CD4-positive, alpha-beta T cell (primary cell): ENCODE measurements around the gene SH2D7. TPM values are rescaled to one million over a fixed set of nuclear protein-coding genes. Genes with fewer than 3 reads are reported as not detected.

Experiments used
- ATAC-seq: fragments of 200-7000 bp; cut with Tn5 transposase; one replicate; pipeline ENCODE4 v1.10.0; 2022; ENCODE audit warnings: mild to moderate bottlenecking; ENCODE audit not compliant: poor library complexity
- CTCF ChIA-PET: fragments of 350-600 bp; sonication (Branson Sonifier 250); formaldehyde crosslinking; loops from one replicate; lab custom pipeline; 2021; ENCODE audit warnings: antibody characterized with exemption, inconsistent platforms; lab: Charles Lee
- POLR2A ChIA-PET: fragments of 350-600 bp; sonication (Branson Sonifier 250); formaldehyde crosslinking; loops from one replicate; lab custom pipeline; 2021; ENCODE audit warnings: antibody characterized with exemption, inconsistent platforms; lab: Charles Lee
- DNase-seq, 14 experiments: peaks; one replicate each; pipeline ENCODE4 v3.0.0-alpha.2; 2013 to 2020; ENCODE audit warnings: mixed read lengths in 2 of 14
- H3K27ac ChIP-seq, 2 donors: one replicate each; pipeline versions ENCODE4 v1.5.1 to v1.7.0; 2013; ENCODE audit warnings: low read length in 2 of 2, low read depth in 1 of 2, mild to moderate bottlenecking in 1 of 2
- H3K27me3 ChIP-seq, 2 experiments: 1 replicate in 1 of 2; 2 replicates in 1 of 2; pipeline versions ENCODE4 v1.6.1 to v1.7.0; 2013; ENCODE audit warnings: low read length in 2 of 2, control low read depth in 1 of 2, mild to moderate bottlenecking in 1 of 2, moderate library complexity in 1 of 2; ENCODE audit not compliant: insufficient read depth in 2 of 2, control insufficient read depth in 1 of 2
- H3K36me3 ChIP-seq: one replicate; pipeline ENCODE4 v1.6.1; 2013; ENCODE audit warnings: low read length, control low read depth; ENCODE audit not compliant: insufficient read depth
- H3K4me1 ChIP-seq: one replicate; pipeline ENCODE4 v1.6.1; 2013; ENCODE audit warnings: low read length, control low read depth; ENCODE audit not compliant: insufficient read depth
- H3K4me3 ChIP-seq: one replicate; pipeline ENCODE4 v1.5.1; 2013; ENCODE audit warnings: mild to moderate bottlenecking, low read length, moderate library complexity
- H3K9me3 ChIP-seq, 2 experiments: 1 replicate in 1 of 2; 2 replicates in 1 of 2; pipeline versions ENCODE4 v1.6.1 to v1.7.0; 2013; ENCODE audit warnings: low read length in 2 of 2, mild to moderate bottlenecking in 2 of 2, control low read depth in 1 of 2, moderate library complexity in 1 of 2; ENCODE audit not compliant: control insufficient read depth in 1 of 2, insufficient read depth in 1 of 2
- H3K27ac Mint-ChIP-seq: one replicate; pipeline ENCODE4 v1.8.0; 2020; ENCODE audit warnings: mixed read lengths
- H3K27me3 Mint-ChIP-seq: one replicate; pipeline ENCODE4 v1.8.0; 2021; ENCODE audit warnings: mixed read lengths
- H3K36me3 Mint-ChIP-seq: one replicate; pipeline ENCODE4 v1.8.0; 2021; ENCODE audit warnings: low read depth, mixed read lengths
- H3K4me1 Mint-ChIP-seq: one replicate; pipeline ENCODE4 v1.8.0; 2021; ENCODE audit warnings: low read depth, mixed read lengths
- H3K4me3 Mint-ChIP-seq: one replicate; pipeline ENCODE4 v1.8.0; 2020; ENCODE audit warnings: mild to moderate bottlenecking, mixed read lengths
- H3K9me3 Mint-ChIP-seq: one replicate; pipeline ENCODE4 v1.8.0; 2020; ENCODE audit warnings: mixed read lengths
- CTCF ChIP-seq: fragments of 200-600 bp; IDR thresholded peaks from one replicate; pipeline ENCODE4 v1.8.0; 2022; ENCODE audit warnings: antibody characterized with exemption, mild to moderate bottlenecking
- intact Hi-C, 2 experiments: fragments of 100-400 bp; cut with DNase I in 1 of 2; cut with micrococcal nuclease in 1 of 2; formaldehyde crosslinking; loops; one replicate each; pipeline versions ENCODE4 v1.15.1 to v1.9.0; 2023 to 2025; cut with DNase I, micrococcal nuclease
- total RNA-seq, 174 experiments: library from RNA in 2 of 174; stranded (reverse) in 2 of 174; gene quantifications; one replicate each; pipeline ENCODE4 v1.2.3 and lab custom pipeline; 2021 to 2026

The SH2D7 gene
- total RNA-seq, 2 experiments from 2014 or later: not detected

GRCh38 chr15:78131295-78132061, 39.1 kb downstream of the SH2D7 start, which contains the start of gene CIB2:
Gene CIB2 (minus strand): TSS chr15:78131445. CDS start chr15:78131215, 230 bp downstream.
- CTCF ChIA-PET: interaction anchor here (0.6 to 2.1 kb wide), 15 partner anchors 14 to 221 kb away, joined by 3 to 9 read pairs (median 3); partner anchors contain the start of gene IDH3A

GRCh38 chr15:78133801-78134200, 41.4 kb downstream of the SH2D7 start:
- ATAC-seq (no peak), DNase-seq (no peak)
- H3K4me1 ChIP-seq: peaks cover 18% of the 10 kb centered on the region
- peak overlapping the region; percentile 6 for H3K4me3 Mint-ChIP-seq
- peaks cover 27% of the 10 kb centered on the region for H3K4me1 Mint-ChIP-seq
- H3K9me3 Mint-ChIP-seq: no peaks in the 10 kb centered on the region
- no peak overlapping the region for H3K27ac Mint-ChIP-seq
- H3K36me3 ChIP-seq: no peaks in the 10 kb centered on the region
- H3K27ac ChIP-seq: no peak overlapping the region
- POLR2A ChIA-PET: interaction anchor here (2.0 kb wide), 1 partner anchor 15 kb away, joined by 4 read pairs; the partner anchor contains the start of gene IDH3A
- no peaks in the 10 kb centered on the region for H3K27me3 Mint-ChIP-seq
- H3K27me3 ChIP-seq: no peaks in the 10 kb centered on the region
- CTCF ChIA-PET: interaction anchor here (0.7 kb wide), 2 partner anchors 22 to 39 kb away, joined by 3 to 4 read pairs; no protein-coding TSS in a partner anchor
- no peak overlapping the region for H3K4me3 ChIP-seq
- H3K36me3 Mint-ChIP-seq: no peaks in the 10 kb centered on the region
- no peak for TF ChIP-seq CTCF
- H3K9me3 ChIP-seq: no peaks in the 10 kb centered on the region
- intact Hi-C loops: loop anchor here in 1 of 2 experiments (5.0 kb wide), 1 partner anchor 108 kb away; no protein-coding TSS in a partner anchor

More at GRCh38 chr15:78131295-78132061, 39.1 kb downstream of the SH2D7 start, which contains the start of gene CIB2:
- Mint-ChIP-seq H3K4me1 (peaks cover 27% of the 10 kb centered on the region), H3K27me3 (no peaks in the 10 kb centered on the region), H3K9me3 (no peaks in the 10 kb centered on the region), H3K36me3 (no peaks in the 10 kb centered on the region), H3K27ac (peak within 1 kb of the TSS; percentile 73), H3K4me3 (peak within 1 kb of the TSS; percentile 89)
- Histone ChIP-seq H3K27ac (peak within 1 kb of the TSS; percentile 39 to 86), H3K4me3 (peak within 1 kb of the TSS; percentile 91), H3K9me3 (no peaks in the 10 kb centered on the region), H3K27me3 (no peaks in the 10 kb centered on the region), H3K36me3 (no peaks in the 10 kb centered on the region), H3K4me1 (peaks cover 18% of the 10 kb centered on the region)
- intact Hi-C loops: loop anchor here (1.0 to 5.0 kb wide), 5 partner anchors 17 to 111 kb away; partner anchors contain the start of gene IDH3A (in 1 of the 2)
- TF ChIP-seq CTCF: peak; percentile 66
- ATAC-seq: peak; percentile 89
- POLR2A ChIA-PET: interaction anchor here (0.8 to 2.7 kb wide), 6 partner anchors 18 to 306 kb away, joined by 4 to 27 read pairs (median 5); partner anchors contain the start of genes DNAJA4, IDH3A and IREB2
- peak; percentile 46 to 89 (median 72) for DNase-seq

GRCh38 chr15:78139578-78139977, 47.2 kb downstream of the SH2D7 start:
- Histone ChIP-seq H3K27me3 (no peaks in the 10 kb centered on the region), H3K9me3 (no peaks in the 10 kb centered on the region), H3K4me3 (no peak overlapping the region), H3K4me1 (no peaks in the 10 kb centered on the region), H3K27ac (no peak overlapping the region), H3K36me3 (no peaks in the 10 kb centered on the region)
- ChIA-PET POLR2A (no interaction called here), CTCF (interaction anchor here (0.8 to 1.2 kb wide), 2 partner anchors 11 to 56 kb away, joined by 3 read pairs; no protein-coding TSS in a partner anchor)
- Mint-ChIP-seq H3K27ac (no peak overlapping the region), H3K4me3 (no peak overlapping the region), H3K36me3 (no peaks in the 10 kb centered on the region), H3K4me1 (no peaks in the 10 kb centered on the region), H3K9me3 (no peaks in the 10 kb centered on the region), H3K27me3 (no peaks in the 10 kb centered on the region)
- ATAC-seq (no peak), DNase-seq (no peak)
- intact Hi-C loops: no loop called here
- no peak for TF ChIP-seq CTCF
